Smooth muscle cell of the brain vasculature (primary cell): Measurements from ENCODE around the gene SFRP2.

Experiments used
- DNase-seq: peaks from one replicate; pipeline ENCODE4 v3.0.0-alpha.2; 2012; ENCODE audit warnings: low read depth, low spot score

Gene SFRP2

DNA sequence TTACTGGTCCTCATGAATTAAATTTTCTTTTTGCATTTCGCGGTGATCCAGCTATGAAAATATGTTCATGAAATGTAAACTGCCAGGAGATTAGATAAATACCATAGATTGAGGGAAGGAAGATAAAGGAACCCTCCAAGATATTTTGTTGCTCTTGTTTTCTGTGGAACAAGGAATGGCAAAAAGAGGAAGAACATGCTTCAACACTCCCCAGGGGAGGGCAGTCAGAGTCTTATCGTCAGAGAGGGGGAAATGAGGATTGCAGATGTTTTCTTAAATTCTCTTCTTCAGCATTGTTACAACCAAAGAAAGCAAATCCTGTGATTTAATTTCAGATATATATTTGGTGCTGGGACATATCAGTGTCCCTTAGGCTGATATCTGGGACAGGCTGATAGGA is 9.5 kb upstream of the SFRP2 start:
- no peak for DNase-seq

GRCh38 chr4:153794006-153794405 is 5.1 kb upstream of the SFRP2 start:
- DNase-seq = no peak

DNA sequence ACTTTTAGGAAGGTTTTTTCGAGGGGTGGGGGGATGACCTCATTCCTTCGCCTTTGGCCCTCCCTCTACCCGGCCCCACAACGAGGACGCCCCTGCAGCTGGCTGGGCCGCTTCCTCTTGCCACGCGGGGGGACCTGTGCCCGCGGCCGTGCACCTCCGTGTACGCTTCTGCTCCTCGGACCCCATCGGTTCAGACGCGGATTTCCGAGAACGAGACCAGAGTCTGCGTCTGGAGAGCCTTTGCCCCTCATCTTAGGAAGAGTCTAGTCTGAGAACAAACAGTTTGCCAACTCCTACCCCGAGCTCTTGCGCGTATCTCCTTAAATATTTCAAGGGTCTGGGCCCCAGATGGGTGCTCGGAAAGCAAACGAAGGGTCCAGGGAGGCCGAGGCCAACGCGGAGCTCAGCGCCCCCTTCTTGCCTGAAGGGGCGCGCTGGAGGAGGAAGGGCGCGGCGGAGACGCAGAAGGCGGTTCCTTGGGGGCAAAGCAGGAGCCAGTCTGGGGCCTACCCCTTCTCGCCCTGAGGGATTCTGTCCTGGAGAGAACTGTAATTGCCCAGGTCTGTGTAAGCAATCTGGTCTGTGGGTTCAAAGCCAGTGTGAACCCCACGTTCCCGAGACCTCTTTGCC is 3.9 kb upstream of the SFRP2 start:
- no peak for DNase-seq

DNA sequence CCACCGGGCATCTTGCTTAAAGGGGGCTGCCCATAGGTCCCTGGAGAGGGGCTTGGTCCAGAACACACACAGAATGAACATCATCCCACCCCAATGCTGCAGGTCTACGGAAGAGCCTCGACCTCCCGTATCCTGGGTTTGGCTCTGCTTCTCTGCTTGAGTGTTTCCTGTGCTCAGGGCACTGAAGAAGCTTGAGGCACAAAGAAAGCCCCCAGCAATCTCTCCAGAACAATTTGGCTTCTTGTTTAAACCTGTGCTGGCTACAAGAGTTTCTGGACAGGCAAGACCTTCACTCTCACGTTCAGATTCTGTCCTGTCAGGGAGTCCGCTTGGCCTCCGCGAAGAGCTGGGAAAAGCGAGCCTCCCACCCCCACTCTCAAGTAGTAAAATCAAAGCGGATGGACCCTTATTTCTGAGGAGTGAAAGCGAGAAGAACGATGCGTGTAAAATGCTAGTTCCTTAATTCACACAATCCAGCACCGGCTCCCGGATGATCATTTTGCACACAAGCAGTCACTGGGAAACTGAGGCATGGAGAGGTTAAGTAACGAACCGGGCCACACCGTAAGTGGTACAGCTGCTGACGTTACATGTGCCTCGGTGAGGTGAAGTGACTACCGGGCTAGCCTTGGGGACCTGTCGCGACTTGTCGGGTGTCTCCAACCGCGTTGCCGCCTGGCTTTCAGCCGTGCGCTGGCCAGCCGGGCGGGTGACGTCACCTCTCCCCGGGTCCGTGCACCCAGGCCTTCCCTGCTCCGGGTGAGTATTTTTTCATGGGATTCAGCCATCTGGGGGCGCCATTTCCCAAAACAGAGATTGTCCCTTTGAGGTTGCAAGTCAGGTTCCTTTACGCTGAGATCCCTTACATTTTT is 3.1 kb upstream of the SFRP2 start:
- DNase-seq = peak; percentile 31

DNA sequence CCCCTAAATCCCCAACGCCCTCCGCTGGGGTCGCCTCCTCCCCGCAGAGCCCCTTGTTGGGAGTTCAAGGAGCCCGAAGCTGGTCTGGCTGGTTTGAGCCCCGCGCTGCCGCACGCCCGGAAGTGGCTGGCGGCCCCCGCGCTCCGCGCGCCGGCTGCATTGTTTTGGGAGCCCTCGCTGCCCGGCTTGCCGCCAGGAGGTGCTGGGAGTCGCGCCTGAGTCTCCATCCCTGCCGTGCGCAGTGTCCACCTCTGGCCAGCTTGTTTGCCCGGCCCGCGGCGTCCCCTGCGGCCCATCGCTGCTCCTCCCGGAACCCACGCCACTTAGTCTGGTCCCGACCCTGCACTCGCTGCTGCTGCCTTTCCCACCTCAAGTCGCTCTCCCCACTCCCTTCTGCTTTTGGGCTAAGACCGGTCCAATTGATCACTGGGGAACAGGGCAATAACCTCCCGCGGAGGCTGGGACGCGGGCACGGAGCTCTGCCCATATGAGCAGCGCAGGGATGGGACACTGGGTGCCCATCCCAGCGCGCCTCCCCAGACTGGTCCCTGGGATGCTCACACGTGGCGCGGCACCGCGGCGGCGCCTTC is 2.2 kb upstream of the SFRP2 start:
- no peak for DNase-seq

- DNase-seq = no peak
Observed at GRCh38 chr4:153790500-153790865, 1.6 kb upstream of the SFRP2 start.

GRCh38 chr4:153789741-153790499 is 1.0 kb upstream of the SFRP2 start:
- no peak for DNase-seq

GRCh38 chr4:153788051-153788412 is 851 bp downstream of the SFRP2 start:
- DNase-seq = no peak

DNA sequence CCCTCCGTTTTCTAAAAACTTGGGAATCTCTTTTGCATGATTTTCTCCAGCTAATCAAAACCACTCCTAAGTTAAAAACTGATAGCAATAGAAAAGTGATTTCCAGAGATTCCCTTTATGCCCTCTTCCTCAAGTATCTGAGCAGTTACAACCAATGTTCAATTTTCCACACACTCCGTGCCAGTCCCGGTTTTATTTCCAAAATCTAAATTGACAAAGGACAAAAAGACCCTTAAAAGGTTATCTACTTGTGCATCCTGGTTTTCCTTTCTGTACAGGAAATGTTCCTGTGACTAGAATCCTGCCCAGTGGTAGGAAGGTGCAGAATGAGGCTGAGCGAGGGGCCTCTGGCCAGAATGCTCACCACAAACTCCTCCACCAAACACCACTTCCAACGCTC is 1.3 kb downstream of the SFRP2 start:
- no peak for DNase-seq

GRCh38 chr4:153787061-153787560 is 1.8 kb downstream of the SFRP2 start:
- DNase-seq = no peak

- DNase-seq = no peak
Observed at GRCh38 chr4:153785910-153786721, 2.8 kb downstream of the SFRP2 start.

- no peak for DNase-seq
Observed at GRCh38 chr4:153784166-153784699, 4.7 kb downstream of the SFRP2 start.

DNA sequence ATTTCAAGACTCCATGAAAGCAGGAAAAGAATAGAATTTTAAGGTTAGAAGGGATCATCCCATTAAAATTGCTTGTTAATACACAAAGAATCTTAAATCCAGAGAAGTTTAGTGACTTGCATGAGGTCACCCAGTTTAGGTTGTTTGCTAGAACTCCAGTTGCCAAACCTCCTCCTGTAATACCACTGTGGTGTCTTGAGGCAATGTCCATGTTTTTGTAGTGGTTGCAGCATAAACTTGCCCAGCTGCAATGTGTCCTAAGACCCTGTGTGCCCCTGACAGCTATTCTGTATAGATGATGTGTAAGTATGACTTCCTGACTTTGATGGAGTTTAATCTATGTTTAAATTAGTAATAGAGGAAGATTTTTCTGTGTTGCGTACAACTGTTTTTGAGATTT is 6.3 kb downstream of the SFRP2 start:
- no peak for DNase-seq

DNA sequence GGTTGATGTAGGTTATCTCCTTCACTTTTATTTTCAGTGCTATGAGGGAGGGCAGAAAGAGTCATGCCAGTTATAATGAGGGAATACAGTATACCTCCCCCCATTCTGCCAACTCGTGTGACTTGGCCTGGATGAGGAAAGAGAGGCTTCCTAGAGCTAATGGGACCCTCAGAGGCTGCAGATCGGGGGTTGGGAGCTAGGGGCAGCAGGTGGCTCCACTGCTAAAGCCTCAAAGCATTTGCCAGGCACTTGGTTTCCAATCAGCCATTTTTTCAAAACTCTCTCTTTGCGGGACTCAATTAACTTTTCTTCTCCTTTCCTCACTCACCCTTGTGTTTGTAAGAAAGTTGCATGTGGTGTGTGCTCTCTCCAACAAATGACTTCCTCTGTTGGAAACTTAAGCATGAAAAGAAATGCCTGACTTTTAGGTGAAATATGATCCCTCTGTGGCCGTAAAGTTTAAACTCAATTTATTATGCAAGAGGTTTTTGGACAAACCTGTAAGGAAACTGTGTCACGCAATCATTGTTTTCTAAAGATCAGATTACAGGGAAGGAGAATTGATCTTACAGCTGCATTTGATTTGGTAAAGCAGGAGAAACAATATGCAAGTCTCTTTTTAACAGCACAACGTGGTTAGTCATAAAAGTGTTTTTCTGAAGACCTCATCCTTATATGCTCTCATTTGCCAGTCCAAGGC is 7.0 kb downstream of the SFRP2 start:
- DNase-seq = no peak

- DNase-seq = no peak
Observed at GRCh38 chr4:153781280-153781679, 7.6 kb downstream of the SFRP2 start.

DNA sequence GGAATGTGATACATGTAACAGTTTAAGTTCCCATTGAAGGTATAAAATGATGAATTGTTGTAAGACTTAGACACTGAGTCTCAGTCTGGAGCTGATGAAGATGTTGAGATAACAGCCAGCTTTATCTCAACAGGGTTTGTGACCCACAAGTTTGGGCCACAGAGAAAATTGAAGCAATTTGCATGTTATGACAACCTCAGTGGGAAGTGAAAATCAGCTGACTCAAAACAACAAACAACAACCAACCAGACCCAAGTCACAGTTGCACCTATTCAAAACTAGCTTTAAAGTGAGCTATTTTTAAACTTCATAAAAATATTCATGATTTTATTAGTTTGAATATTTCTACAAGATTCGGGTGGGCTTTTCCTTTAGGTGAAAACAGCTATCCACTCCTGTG is 8.0 kb downstream of the SFRP2 start:
- DNase-seq = no peak

DNA sequence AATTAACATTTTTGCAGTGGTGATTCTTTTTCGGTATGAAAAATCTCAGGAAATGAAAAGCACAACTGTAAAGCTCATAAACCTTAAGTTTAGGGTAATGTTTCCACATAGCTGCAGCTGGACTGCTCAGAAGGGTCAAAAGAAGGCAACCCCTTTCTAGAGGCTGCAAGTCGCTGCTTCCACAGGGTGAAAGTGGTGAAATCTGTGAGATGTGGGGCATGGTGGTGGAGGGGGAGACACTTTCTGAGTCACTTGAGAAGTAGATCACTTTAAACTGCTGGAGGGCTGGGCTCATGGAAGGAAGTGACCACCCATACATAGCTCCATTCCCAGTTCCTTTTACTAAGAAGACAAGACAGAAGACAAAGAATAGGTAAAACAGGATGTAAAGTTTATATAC is 8.7 kb downstream of the SFRP2 start:
- DNase-seq = no peak

DNA sequence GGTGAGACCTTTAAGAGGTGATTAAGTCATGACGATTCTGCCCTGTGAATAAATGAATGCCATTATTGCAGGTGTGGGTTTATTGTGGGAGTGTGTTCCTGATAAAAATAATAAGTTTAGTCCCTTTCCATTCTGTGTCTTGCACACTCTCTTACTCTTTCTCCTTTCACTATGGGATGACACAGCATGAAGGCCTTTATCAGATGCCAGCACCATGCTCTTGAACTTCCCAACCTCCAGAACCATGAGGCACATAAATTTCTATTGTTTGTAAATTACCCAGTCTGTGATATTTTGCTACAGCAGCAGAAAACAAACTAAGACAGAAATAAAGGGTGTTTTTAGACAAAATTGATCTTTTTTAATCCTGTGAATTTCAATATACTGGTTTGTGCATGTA is 10.5 kb downstream of the SFRP2 start:
- DNase-seq = no peak

GRCh38 chr4:153777421-153777820 is 11.5 kb downstream of the SFRP2 start:
- no peak for DNase-seq

GRCh38 chr4:153776601-153777000 is 12.3 kb downstream of the SFRP2 start:
- no peak for DNase-seq
